Cerebellar cortex (tissue), 1 donor: ENCODE measurements around the gene COL9A2.

Experiments
- DNase-seq: peaks from one replicate; pipeline ENCODE4 v3.0.0-alpha.2; 2015; ENCODE audit warnings: low spot score

COL9A2 gene

DNA sequence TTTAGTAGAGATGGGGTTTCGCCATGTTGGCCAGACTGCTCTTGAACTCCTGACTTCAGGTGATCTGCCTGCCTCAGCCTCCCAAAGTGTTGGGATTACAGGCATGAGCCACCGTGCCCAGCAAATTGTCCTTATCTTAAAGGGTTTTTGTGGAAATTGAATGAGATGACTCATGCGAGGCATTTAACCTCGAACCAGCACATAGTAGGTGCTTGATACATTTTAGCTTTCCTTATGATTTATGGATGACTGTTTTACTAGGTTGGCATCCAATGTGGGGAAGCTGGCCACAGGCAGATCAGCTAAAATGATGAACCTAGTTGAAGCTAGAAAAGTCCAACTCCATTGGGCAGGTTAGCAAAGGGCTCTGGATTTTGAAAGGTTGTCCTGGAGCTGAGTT lies 1.4 kb upstream of the COL9A2 start:
- no peak for DNase-seq

DNA sequence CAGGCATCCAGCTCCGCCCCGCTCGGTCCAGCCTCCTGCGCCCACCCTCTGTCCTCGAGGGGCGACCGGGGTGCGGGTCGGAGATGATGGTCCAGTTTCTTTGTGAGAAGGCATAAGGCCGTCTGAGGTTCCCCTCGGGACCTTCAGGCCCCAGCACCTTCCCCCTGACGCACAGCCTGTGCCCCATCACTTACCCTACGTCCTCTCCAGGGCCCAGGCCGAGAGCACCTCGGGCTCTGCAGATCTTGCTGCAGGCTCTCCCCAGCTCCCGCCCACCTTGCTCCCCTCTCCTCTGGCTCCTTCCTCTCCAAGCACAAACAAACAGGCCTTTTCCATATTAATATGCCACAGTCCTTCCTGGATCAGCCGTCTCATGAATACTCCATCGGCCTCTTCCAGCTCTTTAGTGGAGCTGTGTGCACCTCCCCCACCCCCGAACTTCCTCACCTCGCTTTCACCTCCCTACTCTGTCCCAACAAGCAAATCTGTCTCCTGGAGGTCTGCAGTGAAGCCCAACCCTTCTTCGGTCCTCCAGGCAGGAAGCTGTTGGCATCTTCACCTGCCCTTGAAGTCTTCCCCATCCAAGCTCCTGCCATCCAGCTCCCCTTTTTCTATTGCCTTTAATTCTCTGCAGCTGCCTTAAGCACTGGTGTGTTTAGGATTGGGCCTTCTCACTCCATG lies 448 bp upstream of the COL9A2 start:
- DNase-seq: no peak

- DNase-seq: no peak
Observed at GRCh38 chr1:40315795-40316594, 1.1 kb downstream of the COL9A2 start.

DNA sequence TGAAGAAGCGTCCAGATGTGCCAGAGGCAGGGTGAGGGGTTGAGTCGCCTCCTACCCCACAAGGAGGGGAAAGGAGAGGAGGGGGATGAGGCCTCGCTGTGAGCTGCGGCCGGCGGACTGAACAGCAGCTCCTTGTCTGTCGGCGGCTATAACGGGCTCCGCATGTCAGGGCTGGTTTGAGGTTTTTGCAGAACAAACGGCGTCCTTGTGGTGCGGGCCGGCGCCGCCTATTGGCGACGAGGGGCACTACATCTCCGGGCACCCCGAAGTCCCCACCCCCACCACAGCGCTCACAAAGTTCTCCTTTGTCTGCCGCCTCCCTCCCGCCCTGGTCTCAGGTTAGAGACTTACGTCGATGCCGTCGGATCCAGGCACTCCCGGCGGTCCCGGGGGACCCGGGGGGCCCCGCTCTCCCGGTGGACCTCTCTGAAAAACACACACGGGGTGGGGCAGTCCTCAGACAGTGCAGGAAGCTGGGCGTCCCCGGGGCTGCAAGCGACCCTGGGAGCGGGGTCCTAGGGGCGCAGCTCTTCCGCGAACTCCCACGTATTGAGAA lies 1.8 kb downstream of the COL9A2 start:
- peak; percentile 63 for DNase-seq

- DNase-seq: no peak
Observed at GRCh38 chr1:40314721-40315238, 2.3 kb downstream of the COL9A2 start.

DNA sequence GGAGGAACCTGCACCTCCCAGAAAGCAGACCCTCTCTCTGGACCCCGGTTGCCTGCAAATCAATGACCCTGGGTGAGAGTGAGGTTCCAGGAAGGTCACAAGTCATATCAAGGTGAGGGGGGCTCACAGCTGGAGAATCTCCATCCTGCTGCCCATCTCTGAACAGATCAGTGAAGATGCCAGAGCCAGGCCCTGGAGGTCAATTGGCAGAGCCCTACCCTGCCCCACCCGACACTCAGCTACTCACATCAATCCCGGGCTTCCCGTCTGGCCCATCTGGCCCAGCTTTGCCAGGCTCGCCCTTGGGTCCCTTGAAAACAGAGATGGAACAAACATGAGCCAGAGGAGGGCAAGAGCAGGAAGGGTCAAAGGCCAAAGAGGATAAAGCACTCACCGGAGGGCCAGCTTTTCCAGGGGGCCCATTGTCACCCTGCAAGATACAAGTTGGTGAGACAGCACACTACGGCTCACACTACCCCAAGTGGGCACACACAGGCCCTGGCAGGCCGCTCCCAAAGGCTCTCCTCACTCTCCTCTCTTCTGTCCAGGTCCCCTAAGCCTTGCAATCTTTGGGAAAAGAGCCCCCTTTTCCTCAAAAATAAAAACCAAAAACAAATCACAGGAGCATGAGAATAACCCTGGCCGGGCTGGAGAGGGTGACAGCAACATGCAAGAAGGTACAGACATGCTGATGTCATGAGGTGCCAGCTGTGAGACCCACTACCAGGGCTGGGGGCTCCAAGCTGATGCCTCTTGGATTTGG lies 2.9 kb downstream of the COL9A2 start:
- DNase-seq: no peak

GRCh38 chr1:40313329-40313957 lies 3.6 kb downstream of the COL9A2 start:
- DNase-seq: no peak

DNA sequence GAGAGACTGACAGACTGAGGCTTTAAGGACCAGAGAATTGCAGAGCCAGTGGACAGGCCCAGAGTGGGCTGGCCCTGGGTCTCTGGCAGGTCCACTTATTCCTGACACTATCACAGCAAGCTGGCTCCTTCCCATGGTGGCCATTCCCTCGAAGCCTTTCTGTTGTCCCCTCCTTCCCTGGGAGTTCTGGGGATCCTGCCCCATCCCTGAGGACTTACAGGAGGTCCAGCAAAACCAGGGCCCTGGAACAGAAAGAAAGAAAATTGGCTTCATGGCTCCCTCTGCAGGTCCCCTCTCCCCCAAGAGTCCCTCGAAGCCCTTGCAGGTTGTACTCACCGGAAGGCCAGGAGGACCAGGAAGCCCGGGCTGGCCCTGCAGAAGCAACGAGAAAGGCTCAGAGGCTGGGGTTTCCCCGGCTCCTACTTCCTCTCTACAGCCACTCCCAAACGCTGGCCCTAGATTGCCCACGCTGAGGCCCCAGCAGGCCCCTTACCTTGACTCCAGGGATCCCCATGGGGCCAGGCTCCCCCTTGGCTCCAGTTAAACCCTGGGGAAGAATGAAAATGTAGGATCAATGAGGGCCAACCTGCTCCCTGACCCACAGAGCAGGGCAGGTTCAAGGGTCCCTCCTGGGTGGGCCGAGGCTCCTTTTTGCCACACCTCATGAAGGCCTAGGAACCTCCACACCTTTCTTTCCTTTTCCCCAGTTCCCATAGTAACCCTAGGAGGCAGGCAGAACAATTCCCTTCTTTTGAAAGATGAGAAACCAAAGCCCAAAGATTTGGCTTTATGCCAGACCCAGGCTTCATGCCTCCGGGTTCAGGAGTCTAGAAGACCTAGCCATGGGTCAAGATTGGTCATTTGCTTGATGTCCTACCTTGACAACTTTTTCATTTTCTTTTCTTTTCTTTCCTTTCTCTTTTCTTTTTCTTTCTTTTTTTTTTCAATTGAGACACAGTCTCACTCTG lies 4.6 kb downstream of the COL9A2 start:
- no peak for DNase-seq

DNA sequence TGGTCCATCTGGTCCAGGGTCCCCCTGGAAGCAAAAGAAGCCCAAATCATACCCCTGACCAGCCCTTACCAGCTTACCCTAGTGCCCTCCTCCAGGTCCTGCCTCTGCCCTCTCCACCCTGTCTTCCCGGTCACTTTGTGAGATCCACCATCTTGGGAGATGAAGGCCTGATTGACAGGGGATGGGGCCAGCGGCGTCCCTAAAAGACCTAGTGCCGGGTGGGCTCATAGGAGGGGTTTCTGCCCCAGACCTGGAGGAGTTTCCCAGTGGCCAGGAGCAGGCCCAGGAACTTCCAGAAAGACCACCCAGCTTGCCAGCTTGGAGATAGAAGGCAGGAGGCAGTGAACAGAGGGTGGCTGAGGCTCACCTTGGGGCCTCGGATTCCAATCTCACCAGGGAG lies 5.4 kb downstream of the COL9A2 start:
- DNase-seq: no peak

GRCh38 chr1:40310983-40311642 lies 6.0 kb downstream of the COL9A2 start:
- DNase-seq: no peak

DNA sequence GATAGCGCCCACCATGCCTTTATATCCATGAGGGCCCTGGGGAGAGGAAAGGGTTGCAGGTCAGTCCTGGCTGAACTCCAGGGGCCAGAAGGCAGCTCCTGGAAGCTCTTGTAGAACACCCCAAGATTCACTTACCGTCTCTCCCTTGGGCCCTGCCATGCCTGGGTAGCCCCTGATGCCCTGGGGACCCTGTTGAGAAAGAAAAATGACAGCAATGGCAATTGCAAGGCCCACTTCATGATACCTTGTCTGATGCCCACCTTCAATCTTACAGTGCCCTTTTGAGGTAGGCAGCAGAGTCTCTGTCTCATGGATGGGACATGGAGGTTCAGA lies 7.0 kb downstream of the COL9A2 start:
- no peak for DNase-seq

DNA sequence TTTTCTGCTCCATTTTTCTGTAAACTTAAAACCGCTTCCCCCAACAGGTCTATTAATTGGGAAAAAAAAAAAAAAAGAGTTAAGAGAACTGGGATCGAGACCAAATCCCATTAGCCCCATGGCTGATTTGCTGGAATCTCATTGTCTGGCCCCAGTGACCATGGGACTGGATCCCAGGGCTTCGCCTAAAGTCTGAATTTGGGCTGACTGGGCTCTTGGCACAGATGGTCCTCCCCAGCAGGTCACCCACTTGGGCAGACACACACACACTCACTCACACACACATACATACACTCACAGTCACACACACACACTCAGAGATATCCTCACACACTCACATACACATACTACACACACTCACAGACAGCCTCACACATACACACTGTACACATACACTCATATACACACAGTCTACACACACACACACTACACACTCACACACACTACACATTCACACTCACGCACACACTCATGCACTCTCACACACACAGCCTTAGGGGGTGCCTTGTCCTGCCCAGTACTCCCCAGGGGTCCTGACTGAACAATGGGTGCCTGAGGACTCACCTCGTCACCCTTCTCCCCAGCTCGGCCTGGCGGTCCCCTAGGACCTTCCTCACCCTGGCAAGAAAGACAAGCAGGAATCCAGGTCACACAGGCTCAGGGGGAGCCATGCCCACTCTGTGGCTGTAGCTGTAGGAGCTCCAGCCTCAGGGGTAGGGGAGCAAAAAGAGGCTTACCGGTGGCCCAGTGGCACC lies 7.5 kb downstream of the COL9A2 start:
- peak; percentile 33 for DNase-seq

- DNase-seq: peak; percentile 59
Observed at GRCh38 chr1:40308036-40308727, 8.9 kb downstream of the COL9A2 start.

DNA sequence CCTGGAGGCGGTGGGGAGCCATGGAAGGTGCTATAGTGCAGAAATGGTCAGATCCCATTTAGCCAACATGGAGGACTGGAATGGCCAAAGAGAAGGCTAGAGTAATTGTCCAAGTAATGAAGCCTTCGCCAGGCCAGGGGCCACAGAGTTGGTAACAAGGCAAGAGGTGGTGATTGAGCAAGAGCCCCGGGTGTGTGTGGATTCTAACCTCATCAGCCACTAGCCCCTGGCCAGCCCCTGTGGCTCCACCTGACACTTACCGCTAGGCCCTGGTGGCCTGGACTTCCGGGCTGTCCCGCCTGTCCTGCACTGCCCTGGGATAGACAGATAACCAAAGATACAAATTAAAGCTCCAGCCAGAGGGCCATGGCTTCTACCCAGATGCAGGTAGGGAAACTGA lies 9.9 kb downstream of the COL9A2 start:
- DNase-seq: no peak

DNA sequence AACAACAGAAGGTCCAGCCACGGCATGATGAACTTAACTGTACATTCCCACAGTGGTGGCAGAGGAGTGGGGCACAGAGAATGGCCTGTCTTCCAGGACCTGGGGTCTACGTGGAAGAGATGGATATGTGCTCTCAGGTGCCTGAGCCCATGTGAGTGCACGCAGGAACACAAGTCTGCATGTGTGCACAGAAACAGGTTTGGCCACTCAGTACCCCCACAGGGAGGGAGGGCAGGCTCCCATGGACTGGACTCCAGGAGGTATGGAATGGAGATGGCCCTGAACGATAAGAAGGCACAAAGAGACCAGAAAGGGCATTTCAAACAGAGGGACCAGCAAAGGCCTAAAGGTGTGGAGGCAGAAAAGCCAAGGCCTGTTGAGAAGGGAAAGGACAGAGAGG lies 10.8 kb downstream of the COL9A2 start:
- DNase-seq: no peak

DNA sequence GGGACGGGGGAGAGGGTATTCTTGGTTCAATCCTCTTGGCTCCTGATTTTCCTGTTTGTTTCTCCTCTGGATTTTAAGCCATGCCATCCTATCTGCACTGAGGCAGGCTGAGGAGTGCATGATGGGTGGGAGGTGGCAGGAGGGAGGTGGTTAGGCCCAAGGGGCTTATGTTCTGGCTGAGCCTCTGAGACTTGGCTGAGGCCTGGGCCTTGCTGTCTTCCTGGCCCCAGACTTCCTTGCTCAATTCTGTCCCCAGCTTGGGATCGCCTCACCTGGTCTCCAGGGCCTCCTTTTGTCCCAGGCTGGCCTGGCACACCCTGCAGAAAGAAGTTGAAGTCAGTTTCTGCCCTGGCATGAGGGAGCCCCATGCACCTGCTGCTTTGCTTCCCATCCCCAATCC lies 11.2 kb downstream of the COL9A2 start:
- DNase-seq: no peak

DNA sequence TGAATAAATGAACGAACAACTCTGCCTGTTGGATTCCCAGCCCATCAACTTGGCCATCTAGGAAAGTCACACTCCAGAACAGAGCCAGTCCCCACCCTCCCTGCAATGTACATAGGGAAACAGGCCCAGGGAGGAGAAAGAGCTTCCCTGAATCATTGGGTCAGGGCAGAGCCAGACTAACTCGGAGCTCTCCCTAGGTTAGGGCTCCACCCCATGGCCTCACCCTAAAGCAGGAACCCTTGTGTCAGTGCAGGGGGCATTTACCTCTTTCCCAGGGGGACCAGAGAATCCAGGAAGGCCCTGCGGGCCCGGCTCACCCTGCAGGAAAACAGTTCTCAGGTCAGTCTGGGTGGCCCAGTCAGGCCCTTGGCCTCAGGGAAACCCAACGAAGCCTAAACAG lies 11.6 kb downstream of the COL9A2 start:
- peak; percentile 13 for DNase-seq

DNA sequence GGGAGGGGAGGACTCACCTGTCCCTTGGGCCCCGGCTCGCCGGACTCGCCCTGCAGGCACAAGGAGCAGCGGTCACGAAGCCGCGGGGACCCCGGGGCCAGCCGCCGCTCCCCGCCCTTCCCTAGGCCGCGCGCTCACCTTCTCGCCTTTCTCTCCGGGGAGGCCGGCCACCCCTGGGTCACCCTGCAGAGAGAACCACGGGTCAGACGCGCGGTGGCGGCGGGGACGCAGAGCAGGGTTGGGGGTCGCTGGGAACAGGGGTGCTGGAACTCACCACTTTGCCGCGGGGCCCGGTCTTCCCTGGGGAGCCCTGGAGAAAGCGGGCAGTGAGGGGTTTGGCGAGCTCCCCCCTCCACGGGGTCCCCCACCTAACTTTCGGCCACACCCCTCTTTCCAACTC lies 13.3 kb downstream of the COL9A2 start:
- DNase-seq: no peak
